Cardiac muscle cell (in vitro differentiated cells and primary cell): ENCODE data around the gene RPS25. TPM values are rescaled to one million over a fixed set of nuclear protein-coding genes. Genes with fewer than 3 reads are reported as not detected.

Source experiments
- DNase-seq, 2 donors: peaks; one replicate each; pipeline versions ENCODE4 v3.0.0 to v3.0.0-alpha.2; 2010 to 2017; ENCODE audit warnings: low read depth in 1 of 2, low spot score in 1 of 2
- H3K27ac ChIP-seq: fragments of 200-600 bp; sonication (generic); 2 replicates; pipeline ENCODE4 v1.5.1; 2016
- H3K27me3 ChIP-seq: fragments of 200-600 bp; sonication (generic); 2 replicates; pipeline ENCODE4 v1.6.0; 2016; ENCODE audit warnings: control low read depth
- H3K36me3 ChIP-seq: fragments of 200-600 bp; sonication (generic); 2 replicates; pipeline ENCODE4 v1.5.1; 2016; ENCODE audit warnings: control low read depth
- H3K4me1 ChIP-seq: fragments of 200-600 bp; sonication (generic); 2 replicates; pipeline ENCODE4 v1.8.1; 2017; ENCODE audit warnings: low read depth, mild to moderate bottlenecking, mixed run types
- H3K4me3 ChIP-seq: fragments of 200-600 bp; sonication (generic); 2 replicates; pipeline ENCODE4 v1.5.1; 2016; ENCODE audit warnings: mild to moderate bottlenecking
- H3K9me3 ChIP-seq: fragments of 200-600 bp; sonication (generic); 2 replicates; pipeline ENCODE4 v1.5.1; 2017; ENCODE audit warnings: low read depth, mild to moderate bottlenecking, control low read depth
- CTCF ChIP-seq: IDR thresholded peaks from 2 replicates; pipeline ENCODE4 v1.5.1; 2012; ENCODE audit warnings: low read depth, mild to moderate bottlenecking, low read length
- polyA plus RNA-seq: library from polyadenylated mRNA; unstranded; fragments of >200 nt; fragmentation: Nextera tagmentation; extraction: Ambion mirVana; gene quantifications from 2 replicates; pipeline ENCODE4 v1.2.1, GENCODE V29; 2016
- total RNA-seq: library from RNA; depleted of rRNA; stranded (reverse); fragments of >200 nt; gene quantifications from 2 replicates; pipeline ENCODE4 v1.2.3, GENCODE V29; 2016

The RPS25 gene
- total and polyA plus RNA-seq, 2 experiments from 2014 or later: 837 to 1,114 TPM

GRCh38 chr11:119051440-119052162 lies 33.5 kb upstream of the RPS25 start:
- H3K9me3 ChIP-seq: no peaks in the 10 kb centered on the region
- no peak for DNase-seq
- H3K4me1 ChIP-seq: peaks cover 5% of the 10 kb centered on the region
- H3K36me3 ChIP-seq: peaks cover 70% of the 10 kb centered on the region
- TF ChIP-seq CTCF: no peak
- no peak overlapping the region for H3K4me3 ChIP-seq
- H3K27ac ChIP-seq: no peak overlapping the region
- H3K27me3 ChIP-seq: no peaks in the 10 kb centered on the region

GRCh38 chr11:119049081-119049480 lies 30.9 kb upstream of the RPS25 start:
- Histone ChIP-seq H3K36me3 (peaks cover 69% of the 10 kb centered on the region), H3K9me3 (no peaks in the 10 kb centered on the region), H3K4me3 (no peak overlapping the region), H3K4me1 (no peaks in the 10 kb centered on the region), H3K27ac (no peak overlapping the region), H3K27me3 (no peaks in the 10 kb centered on the region)
- no peak for TF ChIP-seq CTCF
- DNase-seq: no peak

GRCh38 chr11:119048644-119049043 lies 30.5 kb upstream of the RPS25 start:
- Histone ChIP-seq H3K36me3 (peaks cover 64% of the 10 kb centered on the region), H3K27me3 (no peaks in the 10 kb centered on the region), H3K9me3 (no peaks in the 10 kb centered on the region), H3K4me3 (no peak overlapping the region), H3K27ac (no peak overlapping the region), H3K4me1 (no peaks in the 10 kb centered on the region)
- no peak for TF ChIP-seq CTCF
- no peak for DNase-seq

- H3K27me3 ChIP-seq: no peaks in the 10 kb centered on the region
- no peaks in the 10 kb centered on the region for H3K9me3 ChIP-seq
- H3K36me3 ChIP-seq: peaks cover 51% of the 10 kb centered on the region
- DNase-seq: no peak
- no peak overlapping the region for H3K27ac ChIP-seq
- TF ChIP-seq CTCF: no peak
- H3K4me1 ChIP-seq: no peaks in the 10 kb centered on the region
- no peak overlapping the region for H3K4me3 ChIP-seq
These were observed 29.1 kb upstream of the RPS25 start for GRCh38 chr11:119047205-119047604.

- no peaks in the 10 kb centered on the region for H3K27me3 ChIP-seq
- no peak overlapping the region for H3K4me3 ChIP-seq
- H3K9me3 ChIP-seq: no peaks in the 10 kb centered on the region
- TF ChIP-seq CTCF: no peak
- no peak for DNase-seq
- peaks cover 47% of the 10 kb centered on the region for H3K36me3 ChIP-seq
- H3K4me1 ChIP-seq: no peaks in the 10 kb centered on the region
- no peak overlapping the region for H3K27ac ChIP-seq
These were observed 28.3 kb upstream of the RPS25 start for GRCh38 chr11:119046489-119046888.
